K562 (cell line): ENCODE measurements around the gene BTBD2. TPM values are rescaled to one million over a fixed set of nuclear protein-coding genes. Genes with fewer than 3 reads are reported as not detected.

Experiments
- CAMTA2 ChIP-seq: fragments of 250-450 bp; sonication (Bioruptor Pico); conservative IDR thresholded peaks from 2 replicates; pipeline ENCODE4 v1.5.1; 2022
- CBX3 ChIP-seq, 2 experiments: IDR thresholded peaks; 1 replicate in 1 of 2; 2 replicates in 1 of 2; pipeline ENCODE4 v1.6.1; 2012; ENCODE audit warnings: inconsistent platforms in 2 of 2, low read length in 2 of 2, borderline replicate concordance in 1 of 2, control low read depth in 1 of 2
- CCNT2 ChIP-seq: IDR thresholded peaks from 2 replicates; pipeline ENCODE4 v1.6.1; 2011; ENCODE audit warnings: borderline replicate concordance, low read depth, mild to moderate bottlenecking, moderate library complexity, mixed read lengths, low read length; ENCODE audit not compliant: insufficient read length; ENCODE audit errors: extremely low read depth
- CHD1 ChIP-seq: fragments of 200-600 bp; sonication (generic); IDR thresholded peaks from one replicate; pipeline ENCODE4 v1.6.1; 2012; ENCODE audit warnings: mild to moderate bottlenecking, moderate library complexity, low read length, inconsistent platforms
- E2F3 ChIP-seq: fragments of 250-450 bp; sonication (Bioruptor Pico); IDR thresholded peaks from 2 replicates; pipeline ENCODE4 v1.4.0; 2020; ENCODE audit warnings: mild to moderate bottlenecking
- EGR1 ChIP-seq: fragments of 450-650 bp; conservative IDR thresholded peaks from 2 replicates; pipeline ENCODE4 v1.6.1; 2017; ENCODE audit warnings: mild to moderate bottlenecking
- ETS2 ChIP-seq: IDR thresholded peaks from 2 replicates; pipeline ENCODE4 v1.6.1; 2016; ENCODE audit warnings: borderline replicate concordance, missing genetic modification characterization, mild to moderate bottlenecking, moderate library complexity, missing compliant biosample characterization; ENCODE audit not compliant: poor library complexity, severe bottlenecking
- GABPB1 ChIP-seq: sonication (generic); formaldehyde crosslinking; IDR thresholded peaks from 2 replicates; pipeline ENCODE4 v1.8.0; 2022; ENCODE audit warnings: mild to moderate bottlenecking, missing genetic modification reagents
- HDGF ChIP-seq: fragments of 450-650 bp; IDR thresholded peaks from 2 replicates; pipeline ENCODE4 v1.6.1; 2016
- HNRNPL ChIP-seq: fragments of 200-400 bp; formaldehyde crosslinking; IDR thresholded peaks from 2 replicates; pipeline ENCODE4 v1.6.1; 2017; ENCODE audit warnings: low read depth, mild to moderate bottlenecking, low read length
- JUN ChIP-seq, 2 experiments: sonication (generic) in 1 of 2; formaldehyde crosslinking in 1 of 2; IDR thresholded peaks; 2 replicates each; pipeline versions ENCODE4 v1.6.1 to v1.8.0; 2012 to 2022; ENCODE audit warnings: borderline replicate concordance in 2 of 2, mild to moderate bottlenecking in 2 of 2, improper control_type of control experiment in 1 of 2, low read depth in 1 of 2, low read length in 1 of 2, missing genetic modification reagents in 1 of 2
- NFIX ChIP-seq: fragments of 250-450 bp; sonication (Bioruptor Pico); IDR thresholded peaks from 2 replicates; pipeline ENCODE4 v1.4.0; 2020; ENCODE audit warnings: low read depth, mild to moderate bottlenecking, moderate library complexity
- NR2F6 ChIP-seq: fragments of 450-650 bp; formaldehyde crosslinking; IDR thresholded peaks from 2 replicates; pipeline ENCODE4 v1.4.0; 2020; ENCODE audit warnings: mild to moderate bottlenecking
- RFX5 ChIP-seq: IDR thresholded peaks from 2 replicates; pipeline ENCODE4 v1.6.1; 2011; ENCODE audit warnings: low read depth, mild to moderate bottlenecking, improper control_type of control experiment, low read length
- SLC30A9 ChIP-seq: fragments of 250-450 bp; sonication (Bioruptor Pico); IDR thresholded peaks from 2 replicates; pipeline ENCODE4 v1.8.0; 2022; ENCODE audit warnings: mild to moderate bottlenecking, moderate library complexity
- ZBTB11 ChIP-seq, 3 experiments: fragments of 200-800 bp in 1 of 3; fragments of 250-450 bp in 1 of 3; fragments of 450-650 bp in 1 of 3; sonication (Bioruptor Pico) in 1 of 3; sonication (Bioruptor generic) in 1 of 3; formaldehyde crosslinking in 1 of 3; IDR thresholded peaks; 2 replicates each; pipeline versions ENCODE4 v1.6.1 to v1.8.0; 2016 to 2022; ENCODE audit warnings: mild to moderate bottlenecking in 2 of 3, missing genetic modification characterization in 2 of 3, missing compliant biosample characterization in 1 of 3, moderate library complexity in 1 of 3
- ZHX1 ChIP-seq: fragments of 150-350 bp; conservative IDR thresholded peaks from 2 replicates; pipeline ENCODE4 v1.6.1; 2014; ENCODE audit warnings: low read length
- ZKSCAN1 ChIP-seq: fragments of 150-350 bp; IDR thresholded peaks from 2 replicates; pipeline ENCODE4 v1.6.1; 2016; ENCODE audit warnings: low read depth, low read length
- ZNF121 ChIP-seq: sonication (generic); formaldehyde crosslinking; conservative IDR thresholded peaks from 2 replicates; pipeline ENCODE4 v1.8.0; 2022; ENCODE audit warnings: missing genetic modification reagents
- ZNF124 ChIP-seq: sonication (generic); formaldehyde crosslinking; IDR thresholded peaks from 2 replicates; pipeline ENCODE4 v1.8.1; 2022; ENCODE audit warnings: missing genetic modification reagents
- ZNF24 ChIP-seq: fragments of 450-650 bp; IDR thresholded peaks from 2 replicates; pipeline ENCODE4 v1.6.1; 2016
- polyA plus RNA-seq, 8 experiments: library from polyadenylated mRNA; depleted of rRNA in 4 of 8; stranded (reverse) in 5 of 8; unstranded in 3 of 8; fragments of >200 nt; fragmentation: Nextera tagmentation in 2 of 8; fragmentation: Illumina TruSeq in 1 of 8; extraction: Ambion mirVana in 2 of 8; extraction: Trizol in 1 of 8; gene quantifications; 2 replicates each; pipeline versions ENCODE4 v1.2.1 to v1.2.3, GENCODE V29; 2011 to 2014; ENCODE audit warnings: inconsistent platforms in 1 of 8, missing spikeins in 1 of 8
- total RNA-seq, 7 experiments: library from RNA; depleted of rRNA in 6 of 7; stranded (reverse); fragments of >200 nt in 6 of 7; fragmentation: Illumina TruSeq in 2 of 7; extraction: Trizol in 2 of 7; gene quantifications; 2 replicates each; pipeline versions ENCODE4 v1.2.1 to v1.2.3, GENCODE V29; 2011 to 2021; ENCODE audit warnings: low replicate concordance in 1 of 7

The BTBD2 gene
- total and polyA plus RNA-seq, 9 of the 15 experiments (the other 6 are each of a cell fraction or from before 2014, with no cell fraction given) = 0.10 to 15.6 (median 6.9) TPM

GRCh38 chr19:1942078-1942933 is 73.2 kb downstream of the BTBD2 start (continued):
- peak in 1 of 3 experiments; percentile 87; a peak in 2 of 6 replicates for TF ChIP-seq ZBTB11 (CRISPR knock-in tag; IDR thresholded peaks at IDR 0.05)
- TF ChIP-seq HNRNPL = no peak
- TF ChIP-seq NR2F6 (CRISPR knock-in tag) = no peak
- TF ChIP-seq SLC30A9 (CRISPR knock-in tag) = no peak
- no peak for TF ChIP-seq CBX3 (IDR thresholded peaks at IDR 0.05; ENCODE audit: borderline replicate concordance in 1 of 2, low read length in 2 of 2)
- no peak for TF ChIP-seq NFIX (CRISPR knock-in tag)
- 0 out of 2 replicates have a peak, but pooled peaks have one; percentile 62 for TF ChIP-seq HDGF
- TF ChIP-seq ZKSCAN1 = no peak
- TF ChIP-seq CAMTA2 = no peak
- TF ChIP-seq GABPB1 (CRISPR knock-in tag) = peak; percentile 73; the same call in 1 of the 2 replicates
- no peak for TF ChIP-seq ZHX1
- TF ChIP-seq ZNF124 (CRISPR knock-in tag) = no peak
- 0 out of 2 replicates have a peak, but pooled peaks have one; percentile 2 for TF ChIP-seq EGR1
- no peak for TF ChIP-seq RFX5
- no peak for TF ChIP-seq CHD1
- no peak for TF ChIP-seq ETS2 (tag)
- TF ChIP-seq E2F3 (CRISPR knock-in tag) = no peak
- no peak for TF ChIP-seq JUN (IDR thresholded peaks at IDR 0.05; ENCODE audit: borderline replicate concordance, low read depth, low read length)
- no peak for TF ChIP-seq JUN (CRISPR knock-in tag; IDR thresholded peaks at IDR 0.05; ENCODE audit: borderline replicate concordance)
- no peak for TF ChIP-seq ZNF121 (CRISPR knock-in tag)
- peak; percentile 29 for TF ChIP-seq CCNT2
- TF ChIP-seq ZNF24 = no peak
